Measurements from ENCODE around the gene NCKAP5. TPM values are rescaled to one million over a fixed set of nuclear protein-coding genes. Genes with fewer than 3 reads are reported as not detected.

NCKAP5 gene
- total RNA-seq, 1 experiment from 2014 or later: not detected

GRCh38 chr2:133167223-133167622 is 401.0 kb downstream of the NCKAP5 start:
- no peak overlapping the region for H3K27ac ChIP-seq
- no peaks in the 10 kb centered on the region for H3K9me3 ChIP-seq (replicated peaks)
- no peak overlapping the region for H3K4me3 ChIP-seq
- H3K4me1 ChIP-seq: no peaks in the 10 kb centered on the region
- no peak for DNase-seq
- no peaks in the 10 kb centered on the region for H3K36me3 ChIP-seq
- 0 out of 2 replicates have a peak, but pooled peaks cover 4% of the 10 kb centered on the region for H3K27me3 ChIP-seq

GRCh38 chr2:133166031-133166430 is 402.2 kb downstream of the NCKAP5 start:
- DNase-seq: no peak
- Histone ChIP-seq H3K36me3 (no peaks in the 10 kb centered on the region), H3K27me3 (0 out of 2 replicates have a peak, but pooled peaks cover 4% of the 10 kb centered on the region), H3K27ac (no peak overlapping the region), H3K9me3 (replicated peaks) (no peaks in the 10 kb centered on the region), H3K4me1 (no peaks in the 10 kb centered on the region), H3K4me3 (no peak overlapping the region)

- Histone ChIP-seq H3K9me3 (replicated peaks) (no peaks in the 10 kb centered on the region), H3K36me3 (no peaks in the 10 kb centered on the region), H3K27ac (no peak overlapping the region), H3K4me1 (no peaks in the 10 kb centered on the region), H3K4me3 (no peak overlapping the region), H3K27me3 (0 out of 2 replicates have a peak, but pooled peaks cover 4% of the 10 kb centered on the region)
- DNase-seq: no peak
Measured at GRCh38 chr2:133163111-133163510, 405.2 kb downstream of the NCKAP5 start.

DNA sequence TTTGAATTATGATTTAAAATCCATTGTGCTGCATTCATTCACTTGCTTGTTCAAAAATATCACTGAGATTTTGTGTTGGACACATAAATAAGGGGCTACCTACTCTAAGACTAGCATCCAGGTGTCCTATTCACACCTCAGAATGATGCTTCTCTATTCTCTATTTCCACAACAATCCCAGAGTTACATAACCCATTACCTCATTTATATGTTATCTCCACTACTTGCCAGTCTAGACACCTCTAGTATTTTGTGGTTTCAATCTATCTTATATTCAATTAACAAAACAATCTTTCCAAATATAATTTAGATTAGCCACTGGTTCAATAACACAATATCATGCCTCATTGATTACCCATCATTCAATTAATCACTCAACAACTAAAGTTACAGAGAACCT is 409.8 kb downstream of the NCKAP5 start:
- Histone ChIP-seq H3K36me3 (no peaks in the 10 kb centered on the region), H3K4me3 (no peak overlapping the region), H3K27me3 (no peaks in the 10 kb centered on the region), H3K4me1 (no peaks in the 10 kb centered on the region), H3K27ac (no peak overlapping the region), H3K9me3 (replicated peaks) (no peaks in the 10 kb centered on the region)
- DNase-seq: no peak

DNA sequence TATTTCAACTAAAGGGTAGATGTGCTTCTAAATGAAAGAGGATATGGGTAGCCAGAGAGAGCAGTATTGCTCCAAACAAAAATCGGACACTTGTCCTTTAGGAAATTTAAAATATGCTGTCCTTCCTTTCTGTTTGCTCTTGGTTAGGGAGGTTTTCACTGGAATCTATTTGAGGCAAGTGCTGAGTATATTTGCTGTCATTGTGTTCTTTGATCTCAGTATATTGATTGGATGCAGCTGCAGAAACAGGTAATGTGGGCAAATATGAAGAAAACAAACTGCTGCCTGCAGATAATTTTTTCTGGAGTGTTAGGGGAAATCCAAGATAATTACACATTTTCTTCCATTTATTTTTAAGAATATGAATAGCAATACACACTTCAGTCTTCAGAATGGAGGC is 410.2 kb downstream of the NCKAP5 start:
- no peaks in the 10 kb centered on the region for H3K27me3 ChIP-seq
- no peak overlapping the region for H3K27ac ChIP-seq
- no peak for DNase-seq
- H3K4me3 ChIP-seq: no peak overlapping the region
- no peaks in the 10 kb centered on the region for H3K9me3 ChIP-seq (replicated peaks)
- H3K4me1 ChIP-seq: no peaks in the 10 kb centered on the region
- H3K36me3 ChIP-seq: no peaks in the 10 kb centered on the region

DNA sequence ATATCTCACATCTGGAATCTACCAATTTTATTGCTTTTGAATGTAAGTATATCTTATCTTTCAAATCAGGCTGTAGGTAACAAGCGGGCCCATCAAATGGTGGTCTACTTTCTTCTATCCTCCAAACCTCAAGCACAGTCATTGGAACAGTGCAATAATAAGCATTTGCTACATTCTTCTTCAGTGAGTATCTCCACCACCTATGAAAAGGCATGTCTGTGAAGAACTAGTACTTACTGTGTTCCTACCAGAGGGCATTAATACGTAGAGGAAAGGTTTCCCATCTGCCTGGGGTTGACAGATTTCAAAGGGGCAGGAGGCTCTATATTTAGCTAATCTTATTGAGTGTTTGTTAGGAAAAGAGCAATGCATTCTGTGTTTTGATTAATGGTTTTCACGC is 411.1 kb downstream of the NCKAP5 start:
- DNase-seq: no peak
- Histone ChIP-seq H3K27me3 (no peaks in the 10 kb centered on the region), H3K4me3 (no peak overlapping the region), H3K27ac (no peak overlapping the region), H3K4me1 (no peaks in the 10 kb centered on the region), H3K36me3 (no peaks in the 10 kb centered on the region), H3K9me3 (replicated peaks) (no peaks in the 10 kb centered on the region)

DNA sequence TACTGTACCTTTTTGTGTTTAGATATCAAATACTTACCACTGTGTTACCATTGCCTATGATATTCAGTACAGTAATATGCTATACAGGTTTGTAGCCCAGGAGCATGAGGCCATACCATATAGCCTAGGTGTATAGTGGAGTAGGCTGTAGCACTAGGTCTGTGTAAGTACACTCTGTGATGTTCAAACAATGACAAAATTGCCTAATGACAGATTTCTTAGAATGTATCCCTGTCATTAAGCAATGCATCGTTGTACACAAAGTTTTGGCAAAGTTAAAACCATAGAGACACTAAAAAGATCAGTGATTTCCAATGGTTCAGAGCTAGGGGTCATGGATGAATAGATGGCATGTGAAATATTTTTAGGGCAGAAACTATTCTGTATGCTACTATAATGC is 415.5 kb downstream of the NCKAP5 start:
- no peak overlapping the region for H3K27ac ChIP-seq
- H3K36me3 ChIP-seq: no peaks in the 10 kb centered on the region
- no peaks in the 10 kb centered on the region for H3K27me3 ChIP-seq
- H3K9me3 ChIP-seq (replicated peaks): no peaks in the 10 kb centered on the region
- DNase-seq: no peak
- H3K4me3 ChIP-seq: no peak overlapping the region
- H3K4me1 ChIP-seq: no peaks in the 10 kb centered on the region

DNA sequence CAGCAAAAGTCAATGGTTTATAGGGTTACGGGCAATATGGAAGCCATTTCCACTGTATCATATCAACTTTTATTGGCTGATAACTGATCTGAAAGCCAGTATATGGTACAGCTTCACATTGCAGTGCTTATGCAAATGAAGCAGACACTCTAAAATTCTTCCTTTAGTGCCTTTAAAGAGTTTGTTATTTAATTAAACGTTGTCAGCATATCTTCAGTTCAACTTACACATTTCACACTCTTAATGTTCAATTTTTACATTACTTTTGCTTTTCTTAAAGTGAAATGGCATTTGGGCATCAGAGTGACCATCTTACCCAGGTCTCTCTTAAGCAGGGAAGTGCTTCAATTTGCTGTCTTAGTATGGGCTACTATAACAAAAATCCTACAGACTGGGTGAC is 420.1 kb downstream of the NCKAP5 start:
- Histone ChIP-seq H3K4me1 (no peaks in the 10 kb centered on the region), H3K27me3 (no peaks in the 10 kb centered on the region; the same call in 1 of the 2 replicates), H3K27ac (no peak overlapping the region), H3K36me3 (no peaks in the 10 kb centered on the region), H3K4me3 (no peak overlapping the region), H3K9me3 (replicated peaks) (no peaks in the 10 kb centered on the region)
- DNase-seq: no peak

DNA sequence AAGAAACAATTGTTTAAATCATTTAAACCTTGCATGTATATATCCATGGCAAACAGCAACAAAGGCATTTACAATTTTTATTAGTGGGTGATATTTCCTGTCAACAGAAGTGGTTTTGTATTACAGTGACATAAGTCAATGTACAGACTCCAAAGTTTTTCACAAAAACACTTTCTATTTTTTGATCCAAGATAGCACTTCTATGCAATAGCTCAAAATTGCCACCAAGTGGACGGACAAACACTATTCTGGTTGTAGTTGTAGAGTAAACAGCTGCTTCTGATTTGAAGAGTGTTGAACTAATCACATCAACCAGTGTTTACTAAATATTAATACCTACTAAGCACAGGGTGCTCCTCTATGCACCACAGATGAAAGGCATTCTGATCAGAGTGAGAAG is 421.4 kb downstream of the NCKAP5 start:
- no peaks in the 10 kb centered on the region for H3K4me1 ChIP-seq
- no peaks in the 10 kb centered on the region for H3K9me3 ChIP-seq (replicated peaks)
- no peak overlapping the region for H3K4me3 ChIP-seq
- H3K27me3 ChIP-seq: no peaks in the 10 kb centered on the region; the same call in 1 of the 2 replicates
- H3K36me3 ChIP-seq: no peaks in the 10 kb centered on the region
- H3K27ac ChIP-seq: no peak overlapping the region
- DNase-seq: no peak

GRCh38 chr2:133143645-133144044 is 424.6 kb downstream of the NCKAP5 start:
- Histone ChIP-seq H3K4me1 (no peaks in the 10 kb centered on the region), H3K27ac (no peak overlapping the region), H3K4me3 (no peak overlapping the region), H3K27me3 (no peaks in the 10 kb centered on the region; the same call in none of the 2 replicates), H3K36me3 (no peaks in the 10 kb centered on the region), H3K9me3 (replicated peaks) (no peaks in the 10 kb centered on the region)
- no peak for DNase-seq

DNA sequence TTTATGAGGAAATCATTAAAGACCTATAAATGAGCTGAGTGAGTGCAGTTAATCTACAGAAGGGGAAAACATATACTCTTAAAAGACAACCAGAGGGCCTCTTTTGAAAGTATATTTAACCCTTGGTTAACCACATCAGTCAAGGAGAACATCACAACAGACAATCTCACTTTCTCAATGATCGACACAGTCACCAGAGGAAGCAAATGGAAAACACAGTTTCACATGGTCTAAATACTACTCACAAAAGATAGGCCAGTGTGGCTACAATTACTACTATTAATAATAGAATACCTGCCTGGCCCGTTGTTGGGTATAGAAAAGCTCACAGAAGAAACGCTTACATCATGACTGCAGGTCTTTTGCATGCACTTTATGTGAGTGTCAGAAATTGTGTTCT is 426.2 kb downstream of the NCKAP5 start:
- no peak overlapping the region for H3K27ac ChIP-seq
- no peaks in the 10 kb centered on the region for H3K4me1 ChIP-seq
- no peaks in the 10 kb centered on the region for H3K36me3 ChIP-seq
- no peak overlapping the region for H3K4me3 ChIP-seq
- H3K27me3 ChIP-seq: no peaks in the 10 kb centered on the region; the same call in none of the 2 replicates
- DNase-seq: no peak
- no peaks in the 10 kb centered on the region for H3K9me3 ChIP-seq (replicated peaks)

DNA sequence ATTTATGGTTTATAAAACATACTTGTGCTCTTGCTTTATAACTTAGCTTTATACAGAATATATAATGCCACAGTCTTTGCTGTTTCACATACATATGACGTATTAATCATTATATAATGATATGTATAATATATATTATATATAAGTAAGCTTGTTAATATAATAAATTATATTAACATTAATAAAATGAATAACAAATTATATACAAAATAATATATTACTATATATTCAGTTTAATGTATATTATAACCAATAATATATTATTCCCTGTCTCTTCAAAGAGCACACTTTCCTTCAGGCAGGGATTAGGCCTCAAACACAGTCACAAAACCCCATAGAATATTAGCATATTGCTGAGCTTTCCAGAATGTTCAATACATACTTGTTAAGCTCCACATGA is 427.6 kb downstream of the NCKAP5 start:
- H3K4me3 ChIP-seq: no peak overlapping the region
- DNase-seq: no peak
- H3K27me3 ChIP-seq: no peaks in the 10 kb centered on the region; the same call in none of the 2 replicates
- H3K36me3 ChIP-seq: no peaks in the 10 kb centered on the region
- no peaks in the 10 kb centered on the region for H3K4me1 ChIP-seq
- no peak overlapping the region for H3K27ac ChIP-seq
- H3K9me3 ChIP-seq (replicated peaks): no peaks in the 10 kb centered on the region

DNA sequence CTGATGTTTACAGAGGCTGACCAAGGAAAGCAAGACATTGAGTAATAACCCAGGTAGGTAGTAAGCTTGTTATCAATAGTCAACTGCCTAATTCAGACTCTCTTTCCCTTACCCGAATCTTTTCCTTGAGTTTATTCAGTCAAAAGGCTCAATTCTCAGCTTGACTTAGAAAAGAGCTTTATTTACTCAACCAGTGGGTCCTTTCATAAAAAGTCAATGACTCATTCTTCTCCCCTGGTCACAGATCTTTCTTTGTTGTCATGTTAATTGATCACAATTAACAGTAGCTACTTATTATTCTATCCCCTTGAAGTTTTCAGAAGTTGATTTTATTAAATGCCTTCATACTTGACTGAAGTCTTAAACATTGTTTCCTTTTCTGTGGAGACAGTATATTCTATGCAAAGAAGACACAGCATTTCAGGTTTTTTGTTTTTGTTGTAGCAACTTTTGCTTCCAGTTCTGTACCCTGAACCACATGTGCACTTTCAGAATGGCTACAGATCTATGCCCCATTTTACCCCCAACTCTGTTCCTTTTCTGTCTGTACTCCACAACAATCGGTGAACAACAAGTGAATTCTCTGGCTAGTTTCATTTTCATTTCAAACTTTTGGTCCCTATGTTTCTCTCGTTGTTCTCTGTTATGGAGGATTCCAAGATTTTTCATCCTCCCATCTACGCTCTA is 428.3 kb downstream of the NCKAP5 start:
- Histone ChIP-seq H3K36me3 (no peaks in the 10 kb centered on the region), H3K27me3 (no peaks in the 10 kb centered on the region; the same call in none of the 2 replicates), H3K9me3 (replicated peaks) (no peaks in the 10 kb centered on the region), H3K4me1 (no peaks in the 10 kb centered on the region), H3K4me3 (no peak overlapping the region), H3K27ac (no peak overlapping the region)
- DNase-seq: no peak

DNA sequence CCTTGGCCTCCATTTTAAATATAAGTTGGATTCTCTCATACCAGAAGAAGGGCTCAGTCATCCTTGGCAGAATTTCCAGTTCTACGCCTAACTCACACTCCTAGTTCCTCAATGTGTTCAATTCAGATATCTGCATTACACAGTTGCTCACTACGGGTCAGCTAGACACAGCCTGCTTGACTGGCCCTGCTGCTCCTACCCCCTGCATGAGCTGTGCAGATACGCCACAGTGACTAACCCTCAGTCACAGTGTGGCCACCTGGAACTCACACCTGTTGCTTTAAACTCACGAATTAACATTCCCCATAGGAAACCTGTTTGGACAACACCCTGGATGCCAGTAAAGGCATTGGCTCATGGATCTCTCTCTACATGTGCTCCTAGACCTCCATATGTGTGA is 429.6 kb downstream of the NCKAP5 start:
- H3K9me3 ChIP-seq (replicated peaks): no peaks in the 10 kb centered on the region
- no peak overlapping the region for H3K4me3 ChIP-seq
- H3K27me3 ChIP-seq: no peaks in the 10 kb centered on the region; the same call in 1 of the 2 replicates
- H3K36me3 ChIP-seq: no peaks in the 10 kb centered on the region
- H3K27ac ChIP-seq: no peak overlapping the region
- H3K4me1 ChIP-seq: no peaks in the 10 kb centered on the region
- no peak for DNase-seq

DNA sequence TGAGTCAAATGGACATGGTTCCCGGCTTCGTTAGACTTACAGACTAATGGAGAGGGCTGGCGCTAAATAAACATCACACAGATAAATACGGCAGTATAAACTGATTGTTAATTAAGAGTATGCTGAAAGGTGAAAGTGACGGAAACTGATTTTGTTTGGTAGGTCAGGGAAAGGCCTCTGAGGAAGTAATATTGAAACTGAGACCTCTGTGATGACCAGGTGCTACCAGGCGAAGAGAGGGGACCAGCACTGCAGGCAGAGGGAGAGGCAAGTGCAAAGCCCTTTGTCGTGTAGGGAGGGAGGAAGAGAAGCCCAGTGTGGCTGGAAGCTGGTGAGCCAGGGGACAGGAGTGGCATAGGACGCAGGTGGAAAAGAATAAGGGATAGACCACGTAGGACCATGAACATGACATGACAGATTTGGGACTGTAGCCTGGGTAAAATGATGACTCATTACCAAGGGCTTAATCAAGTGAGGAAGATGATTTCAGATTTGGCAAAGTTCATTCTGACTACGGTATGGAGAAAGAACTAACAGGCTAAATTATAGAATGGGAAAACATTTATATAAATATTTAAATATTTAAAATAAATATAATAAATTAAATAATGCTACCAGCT is 433.1 kb downstream of the NCKAP5 start:
- Histone ChIP-seq H3K4me3 (no peak overlapping the region), H3K27me3 (no peaks in the 10 kb centered on the region), H3K36me3 (no peaks in the 10 kb centered on the region), H3K4me1 (no peaks in the 10 kb centered on the region), H3K27ac (no peak overlapping the region), H3K9me3 (replicated peaks) (no peaks in the 10 kb centered on the region)
- no peak for DNase-seq

Measured in SJCRH30 (cell line).